Measurements from ENCODE around the gene SNW1.

GRCh38 chr14:77681196-77682157 is 79.5 kb downstream of the SNW1 start:
- no peak for TF ChIP-seq THAP7 (CRISPR knock-in tag; IDR thresholded peaks at IDR 0.05)
- no peak for TF ChIP-seq TCF7L2 (IDR thresholded peaks at IDR 0.05; ENCODE audit: low read depth, low read length)
- no peak for TF ChIP-seq STAG1 (CRISPR knock-in tag; IDR thresholded peaks at IDR 0.05)
- TF ChIP-seq CTCF (CRISPR knock-in tag; IDR thresholded peaks at IDR 0.05), result no peak
- no peak for TF ChIP-seq KDM2A (CRISPR knock-in tag; IDR thresholded peaks at IDR 0.05; ENCODE audit: borderline replicate concordance, low read depth)
- TF ChIP-seq SNRNP70 (IDR thresholded peaks at IDR 0.05; ENCODE audit: low read depth, low read length), result no peak
- no peak for TF ChIP-seq EZH2 (conservative IDR thresholded peaks at IDR 0.05; ENCODE audit: low read depth, low read length)
- no peak for TF ChIP-seq ZNF772 (CRISPR knock-in tag; IDR thresholded peaks at IDR 0.05)
- no peak for TF ChIP-seq EEA1 (CRISPR knock-in tag; IDR thresholded peaks at IDR 0.05; ENCODE audit: borderline replicate concordance)
